Activated T-helper 1 cell treated with Interleukin-2 at 50 U/mL for 16 hours (primary cell): ENCODE data around the gene UCHL1.
A peak's percentile ranks its signal among the peaks of the same experiment; 100 is the strongest.

Experiments used
- DNase-seq: peaks from one replicate; pipeline ENCODE4 v3.0.0-alpha.2; 2020; ENCODE audit warnings: low read depth

UCHL1 gene

GRCh38 chr4:41256740-41257256, at the start of gene UCHL1:
Gene UCHL1 (plus strand): TSS chr4:41256928. CDS start chr4:41256977, 49 bp downstream.
- no peak for DNase-seq

- DNase-seq, result no peak
These were observed 49.4 kb upstream of the UCHL1 start for GRCh38 chr4:41207291-41207831.

GRCh38 chr4:41209187-41209586, 47.5 kb upstream of the UCHL1 start:
- DNase-seq, result no peak

DNA sequence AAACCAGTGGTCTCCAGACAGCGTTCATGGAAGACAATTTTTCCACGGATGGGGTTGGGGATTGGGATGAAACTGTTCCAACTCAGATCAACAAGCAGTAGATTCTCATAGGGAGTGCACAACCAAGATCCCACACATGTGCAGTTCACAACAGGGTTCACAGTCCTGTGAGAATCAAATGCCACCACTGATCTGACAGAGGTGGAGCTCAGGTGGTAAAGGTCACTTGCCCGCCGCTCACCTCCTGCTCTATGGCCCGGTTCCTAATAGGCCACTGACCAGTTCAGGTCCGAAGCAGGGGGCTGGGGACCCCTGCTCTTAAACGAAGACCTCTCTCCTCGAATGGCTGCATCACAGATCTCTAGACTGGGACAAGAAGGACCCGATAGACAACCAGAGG, 46.8 kb upstream of the UCHL1 start:
- DNase-seq, result no peak

DNA sequence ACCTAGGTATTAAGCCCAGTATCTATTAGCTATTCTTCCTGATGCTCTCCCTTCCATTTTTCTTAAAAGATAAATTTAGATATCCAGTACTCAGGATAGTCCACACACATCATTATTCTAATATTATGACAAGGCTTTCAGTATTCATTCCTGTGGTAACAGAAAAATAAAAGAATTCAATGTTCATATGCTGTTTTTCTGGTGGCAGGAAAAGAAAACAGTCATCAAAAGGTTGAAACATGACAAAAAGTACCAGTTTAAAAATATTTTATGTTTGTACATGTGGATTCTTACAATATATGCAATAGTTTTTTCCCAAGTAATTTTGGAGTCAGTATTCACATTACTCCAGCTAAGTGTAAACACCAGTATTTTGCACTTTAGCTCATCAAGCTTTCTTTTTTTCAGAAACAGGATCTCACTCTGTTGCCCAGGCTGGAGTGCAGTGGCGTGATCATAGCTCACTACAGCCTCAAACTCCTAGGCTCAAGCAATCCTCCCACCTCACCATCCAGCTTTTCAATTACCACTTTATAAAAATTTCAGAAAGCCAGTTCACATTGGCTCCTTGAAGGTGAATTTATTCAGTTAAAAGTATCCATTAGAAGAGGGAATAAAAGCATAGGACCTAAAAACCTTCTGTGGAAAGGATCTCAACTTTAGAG, 44.6 kb upstream of the UCHL1 start:
- DNase-seq, result no peak

DNA sequence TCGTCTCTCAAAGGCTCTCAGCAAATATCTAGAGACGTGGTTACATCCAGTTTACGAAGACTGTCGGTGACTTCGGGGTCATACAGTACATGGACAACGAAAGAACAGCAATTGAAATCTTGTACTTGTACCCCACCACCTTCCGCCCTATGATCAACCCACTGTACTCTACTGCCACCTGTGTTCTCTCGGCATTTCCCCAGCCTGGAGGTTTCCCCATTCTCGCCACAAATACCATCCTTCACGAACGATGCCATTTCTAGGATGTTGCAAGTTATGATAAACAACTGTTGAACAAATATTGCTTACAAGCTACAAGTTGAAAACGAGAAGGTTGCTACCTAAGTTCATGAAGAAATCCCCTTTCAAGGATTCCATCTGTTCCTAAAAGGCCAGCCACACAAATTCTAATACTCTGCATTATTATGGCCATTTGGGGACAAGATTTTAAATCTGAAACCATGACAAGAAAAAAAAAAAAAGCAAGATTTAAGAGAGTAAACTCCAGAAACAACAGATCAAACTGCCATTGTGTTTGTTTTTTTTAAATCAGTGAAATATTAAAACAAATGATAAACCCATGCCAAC, 44.0 kb upstream of the UCHL1 start:
- no peak for DNase-seq

DNA sequence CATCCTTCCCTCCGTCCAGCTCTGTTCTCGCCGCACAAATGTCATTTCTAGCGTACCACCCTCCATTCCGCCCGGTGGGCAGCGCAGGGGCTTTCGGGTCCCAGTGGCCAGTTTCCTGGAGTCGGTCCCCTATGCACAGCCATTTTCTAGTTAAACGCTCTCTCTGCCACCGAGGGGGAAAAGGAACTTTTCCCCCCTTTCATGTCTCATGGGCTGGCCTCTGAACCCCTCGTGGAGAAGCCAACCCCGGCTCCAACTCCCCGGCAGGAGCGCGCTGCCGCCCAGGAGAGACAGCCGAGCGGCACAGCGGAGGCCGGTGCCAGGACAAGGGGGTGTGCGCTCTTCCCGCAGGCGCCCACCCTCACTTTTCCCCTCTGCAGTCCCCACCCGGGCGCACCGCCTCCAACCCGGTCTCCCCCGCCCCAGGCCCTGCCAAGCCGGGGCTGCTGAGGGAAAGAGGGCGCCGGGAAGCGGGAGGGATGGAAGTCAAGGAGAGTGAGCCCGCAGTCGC, 43.0 kb upstream of the UCHL1 start:
- DNase-seq, result no peak

DNA sequence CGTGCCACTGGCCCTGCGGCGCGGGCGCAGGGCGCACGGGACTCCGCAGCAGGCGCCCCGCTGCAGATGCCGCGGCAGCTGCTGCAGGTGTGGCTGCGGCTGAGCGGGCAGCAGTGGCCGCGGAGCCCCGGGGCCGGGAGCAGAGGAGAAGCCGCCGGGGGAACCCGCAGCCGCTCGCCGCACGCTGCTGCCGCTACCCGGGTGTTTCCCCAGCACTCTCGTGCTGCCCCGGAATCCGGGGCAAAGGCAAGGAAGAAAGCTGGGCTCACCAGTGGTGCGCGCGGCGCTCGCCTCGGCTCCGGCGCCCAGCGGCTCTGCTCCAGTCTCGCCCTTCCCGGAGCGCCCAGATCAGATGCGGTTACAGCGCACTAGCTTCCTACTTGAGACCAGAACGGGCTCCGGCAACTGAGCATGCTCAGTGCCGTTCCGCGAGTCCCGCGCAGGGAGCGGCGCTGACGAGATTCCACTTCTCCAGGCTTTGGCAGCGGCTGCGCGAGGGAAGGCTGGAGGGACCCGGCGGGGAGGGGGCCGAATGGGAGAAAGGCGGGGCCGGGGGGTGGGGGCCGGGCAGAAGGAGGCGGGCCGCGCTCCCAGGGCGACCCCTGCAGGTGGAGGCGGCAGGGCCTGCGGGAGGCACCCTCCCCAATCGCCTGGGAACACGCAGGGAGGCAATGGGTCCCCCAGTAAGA, 42.4 kb upstream of the UCHL1 start, which contains the start of gene APBB2:
Gene APBB2 (minus strand): TSS at position 407 of the 689 bp plus-strand sequence. CDS start 181,288 bp downstream, outside the sequence.
- DNase-seq, result no peak

- no peak for DNase-seq
These were observed 41.9 kb upstream of the UCHL1 start for GRCh38 chr4:41214825-41215146.

DNA sequence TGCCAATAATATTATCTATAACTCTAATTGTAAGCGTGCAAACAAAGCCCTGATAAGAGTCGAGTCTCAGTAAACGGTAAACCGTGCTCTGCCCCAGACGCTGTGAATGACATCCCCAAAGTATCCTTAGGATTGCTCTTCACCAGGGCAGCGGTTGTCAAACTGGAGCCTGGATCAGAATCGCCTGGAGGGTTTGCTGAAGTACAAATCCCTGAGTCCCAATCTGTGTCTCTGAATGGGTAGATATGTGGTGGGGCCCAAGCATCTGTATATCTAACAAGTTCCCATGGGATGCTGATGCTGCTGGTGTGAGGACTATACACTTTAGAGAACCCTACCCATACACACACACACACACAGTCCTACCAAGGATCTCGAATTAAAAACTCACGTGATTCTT, 41.6 kb upstream of the UCHL1 start:
- no peak for DNase-seq

GRCh38 chr4:41215969-41216293, 40.8 kb upstream of the UCHL1 start:
- no peak for DNase-seq

- DNase-seq, result peak; percentile 3
These were observed 40.3 kb upstream of the UCHL1 start for GRCh38 chr4:41216294-41217019.

DNA sequence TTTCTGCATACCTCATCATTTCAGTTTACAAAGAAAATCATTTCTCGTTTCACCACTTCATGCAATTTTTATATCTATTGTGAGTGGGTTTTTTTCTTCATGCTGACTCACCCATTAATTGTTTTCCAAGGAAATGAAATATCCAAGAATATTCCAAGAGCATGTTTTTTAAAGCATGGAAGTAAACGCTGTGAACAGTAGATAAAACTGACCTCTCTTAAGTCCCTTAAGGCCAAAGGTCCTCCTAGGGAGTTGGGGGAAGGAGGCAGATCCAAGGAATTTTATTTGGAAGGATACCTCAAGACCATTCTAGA, 39.8 kb upstream of the UCHL1 start:
- no peak for DNase-seq

GRCh38 chr4:41217374-41217773, 39.4 kb upstream of the UCHL1 start:
- DNase-seq, result no peak

GRCh38 chr4:41218703-41219102, 38.0 kb upstream of the UCHL1 start:
- DNase-seq, result no peak

DNA sequence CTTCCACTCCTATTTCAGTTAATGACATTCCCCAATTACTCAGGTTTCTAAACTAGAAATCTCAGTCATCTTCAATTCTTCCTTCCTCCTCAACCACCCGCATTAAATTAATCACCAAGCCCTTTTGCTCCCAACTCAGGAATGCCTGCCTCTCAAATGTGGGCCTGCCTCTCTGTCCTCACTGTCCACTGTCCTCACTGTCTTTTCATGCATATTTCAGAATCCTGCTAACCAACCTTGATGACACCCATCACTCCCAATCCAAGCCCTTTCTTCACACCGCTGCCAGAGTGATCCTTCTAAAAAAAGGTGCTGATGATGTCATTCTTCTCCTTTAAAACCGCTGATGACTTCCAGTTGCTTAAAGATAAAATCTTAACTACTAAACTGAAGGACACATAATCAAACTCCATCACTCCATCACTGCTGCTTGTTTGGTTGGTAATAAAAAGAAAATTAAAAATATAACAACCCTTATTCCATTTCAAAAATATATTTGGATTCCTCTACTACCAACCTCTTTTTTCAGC, 37.2 kb upstream of the UCHL1 start:
- no peak for DNase-seq

DNA sequence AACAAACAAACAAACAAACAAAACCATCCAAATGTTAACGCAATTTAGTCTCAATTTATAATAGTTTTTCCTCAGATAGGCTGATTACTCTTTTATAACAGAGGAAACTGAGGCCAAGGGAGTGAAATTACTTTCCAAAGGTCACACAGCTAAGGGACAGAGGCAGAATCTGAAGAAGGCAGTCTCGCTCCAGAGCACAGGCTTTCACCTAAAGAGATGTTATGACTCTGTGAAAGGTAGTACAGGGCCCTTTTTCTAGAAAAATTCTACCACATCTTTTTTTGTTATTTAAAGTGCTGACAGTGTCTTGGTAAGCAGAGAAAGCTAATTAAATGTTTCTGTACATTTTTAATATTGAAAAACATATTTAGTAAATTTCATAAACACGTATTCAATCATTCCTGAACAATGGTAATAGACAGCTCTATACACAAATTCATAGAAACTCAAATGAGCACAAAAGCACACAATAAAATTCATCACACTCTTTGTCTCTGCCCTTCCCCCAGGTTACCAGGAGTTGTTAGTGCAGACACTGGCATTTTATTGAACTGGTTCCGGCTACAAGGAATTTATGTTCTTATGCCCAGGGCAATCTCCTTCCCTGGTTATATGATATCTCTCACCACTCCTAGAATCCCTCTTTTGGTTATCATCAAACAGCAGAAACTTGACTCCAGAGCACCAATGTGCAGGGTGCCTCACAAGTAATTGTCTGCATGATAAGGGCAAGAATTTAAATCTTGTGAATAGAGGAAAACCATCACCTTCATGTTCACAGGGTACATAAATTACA, 34.7 kb upstream of the UCHL1 start:
- DNase-seq, result no peak

GRCh38 chr4:41227902-41228301, 28.8 kb upstream of the UCHL1 start:
- DNase-seq, result no peak

GRCh38 chr4:41232406-41232805, 24.3 kb upstream of the UCHL1 start:
- DNase-seq, result no peak

DNA sequence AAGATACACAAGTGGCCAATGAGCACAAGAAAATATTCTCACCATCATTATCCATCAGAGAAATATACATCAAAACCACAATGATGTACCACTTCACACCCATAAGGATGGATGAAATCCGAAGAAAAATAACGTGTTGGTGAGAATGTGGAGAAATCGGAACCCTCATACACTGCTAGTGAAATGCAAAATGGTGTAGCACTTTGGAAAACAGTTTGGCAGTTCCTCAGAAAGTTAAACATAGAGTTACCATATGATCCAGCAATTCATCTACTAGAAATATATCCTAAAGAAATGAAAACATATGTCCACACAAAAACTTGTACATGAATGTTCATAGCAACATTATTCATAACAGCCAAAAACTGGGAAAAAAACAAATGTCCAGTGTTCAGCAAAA, 23.9 kb upstream of the UCHL1 start:
- DNase-seq, result no peak

DNA sequence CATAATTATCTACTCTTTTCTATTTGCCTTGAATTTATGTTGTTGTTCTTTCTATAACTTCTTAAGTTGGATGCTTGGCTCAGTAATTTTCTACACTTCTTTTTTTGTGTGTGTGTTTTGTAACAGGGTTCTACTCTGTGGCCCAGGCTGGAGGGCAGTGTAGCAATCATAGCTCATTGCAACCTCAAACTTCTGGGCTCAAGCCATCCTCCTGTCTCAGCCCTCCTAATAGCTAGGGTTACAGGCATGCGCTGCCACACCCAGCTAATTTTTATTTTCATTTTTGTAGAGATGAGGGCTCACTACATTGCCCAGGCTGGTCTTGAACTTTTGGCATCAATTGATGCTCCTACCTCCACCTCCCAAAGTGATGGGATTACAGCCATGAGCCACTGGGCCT, 20.7 kb upstream of the UCHL1 start:
- no peak for DNase-seq
